HEK293T (cell line): ENCODE data around the gene PANX2.

Experiments
- CTCF ChIA-PET: fragments of 350-600 bp; formaldehyde crosslinking; extraction: SDS; loops from one replicate; lab custom pipeline; 2021; ENCODE audit warnings: antibody characterized with exemption, inconsistent platforms; lab: Yijun Ruan, JAX
- POLR2A ChIA-PET: fragments of 350-600 bp; formaldehyde crosslinking; extraction: SDS; loops from one replicate; lab custom pipeline; 2020; ENCODE audit warnings: antibody characterized with exemption, inconsistent platforms; lab: Yijun Ruan, JAX
- DNase-seq: peaks from one replicate; pipeline ENCODE4 v3.0.0; 2012; ENCODE audit warnings: mixed read lengths; ENCODE audit errors: extremely low spot score
- ARNT ChIP-seq: fragments of 450-650 bp; IDR thresholded peaks from 2 replicates; pipeline ENCODE4 v1.6.1; 2017; ENCODE audit warnings: mild to moderate bottlenecking
- BHLHE40 ChIP-seq: fragments of 450-650 bp; IDR thresholded peaks from 2 replicates; pipeline ENCODE4 v1.6.1; 2016; ENCODE audit warnings: mild to moderate bottlenecking, moderate library complexity, borderline replicate concordance
- CTBP1 ChIP-seq: fragments of 450-650 bp; IDR thresholded peaks from 2 replicates; pipeline ENCODE4 v1.6.1; 2016; ENCODE audit warnings: borderline replicate concordance
- ELF4 ChIP-seq: fragments of 450-650 bp; IDR thresholded peaks from 2 replicates; pipeline ENCODE4 v1.6.1; 2017; ENCODE audit warnings: antibody characterized with exemption
- FOXA1 ChIP-seq: fragments of 450-650 bp; IDR thresholded peaks from 2 replicates; pipeline ENCODE4 v1.6.1; 2016; ENCODE audit warnings: mild to moderate bottlenecking
- FOXK2 ChIP-seq: fragments of 450-650 bp; IDR thresholded peaks from 2 replicates; pipeline ENCODE4 v1.6.1; 2016; ENCODE audit warnings: mild to moderate bottlenecking
- FOXM1 ChIP-seq: fragments of 450-650 bp; IDR thresholded peaks from 2 replicates; pipeline ENCODE4 v1.6.1; 2017; ENCODE audit warnings: mild to moderate bottlenecking, borderline replicate concordance
- HDGF ChIP-seq: fragments of 450-650 bp; IDR thresholded peaks from 2 replicates; pipeline ENCODE4 v1.6.1; 2017; ENCODE audit warnings: antibody characterized with exemption, borderline replicate concordance
- L3MBTL2 ChIP-seq: fragments of 450-650 bp; conservative IDR thresholded peaks from 2 replicates; pipeline ENCODE4 v1.6.1; 2016; ENCODE audit warnings: mild to moderate bottlenecking
- LEF1 ChIP-seq: fragments of 450-650 bp; IDR thresholded peaks from 2 replicates; pipeline ENCODE4 v1.6.1; 2017; ENCODE audit warnings: mild to moderate bottlenecking, borderline replicate concordance
- NFRKB ChIP-seq: fragments of 450-650 bp; IDR thresholded peaks from 2 replicates; pipeline ENCODE4 v1.6.1; 2016; ENCODE audit warnings: mild to moderate bottlenecking, moderate library complexity
- SP1 ChIP-seq: fragments of 450-650 bp; IDR thresholded peaks from 2 replicates; pipeline ENCODE4 v1.6.1; 2017
- SUZ12 ChIP-seq: fragments of 450-650 bp; IDR thresholded peaks from 2 replicates; pipeline ENCODE4 v1.6.1; 2016; ENCODE audit warnings: mild to moderate bottlenecking
- TARDBP ChIP-seq: fragments of 450-650 bp; IDR thresholded peaks from 2 replicates; pipeline ENCODE4 v1.6.1; 2016
- ZNF384 ChIP-seq: fragments of 450-650 bp; IDR thresholded peaks from 2 replicates; pipeline ENCODE4 v1.6.1; 2016
- TF ChIP-seq, protein P1 (sequence below): fragments of 450-650 bp; IDR thresholded peaks from 2 replicates; pipeline ENCODE4 v1.6.1; 2016

Gene PANX2

GRCh38 chr22:50141462-50141861 lies 29.1 kb upstream of the PANX2 start:
- TF ChIP-seq FOXK2 (no peak), NFRKB (no peak), FOXA1 (no peak), HDGF (no peak), LEF1 (no peak), ELF4 (no peak), ZNF384 (no peak), TARDBP (no peak), L3MBTL2 (no peak), ARNT (no peak), SUZ12 (no peak), BHLHE40 (no peak), FOXM1 (no peak), CTBP1 (no peak), SP1 (no peak)
- TF ChIP-seq, protein P1, sequence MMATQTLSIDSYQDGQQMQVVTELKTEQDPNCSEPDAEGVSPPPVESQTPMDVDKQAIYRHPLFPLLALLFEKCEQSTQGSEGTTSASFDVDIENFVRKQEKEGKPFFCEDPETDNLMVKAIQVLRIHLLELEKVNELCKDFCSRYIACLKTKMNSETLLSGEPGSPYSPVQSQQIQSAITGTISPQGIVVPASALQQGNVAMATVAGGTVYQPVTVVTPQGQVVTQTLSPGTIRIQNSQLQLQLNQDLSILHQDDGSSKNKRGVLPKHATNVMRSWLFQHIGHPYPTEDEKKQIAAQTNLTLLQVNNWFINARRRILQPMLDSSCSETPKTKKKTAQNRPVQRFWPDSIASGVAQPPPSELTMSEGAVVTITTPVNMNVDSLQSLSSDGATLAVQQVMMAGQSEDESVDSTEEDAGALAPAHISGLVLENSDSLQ, result no peak
- POLR2A ChIA-PET, result no interaction called here
- DNase-seq, result no peak
- CTCF ChIA-PET, result interaction anchor here (0.6 to 1.5 kb wide), 3 partner anchors 11 to 13 kb away, joined by 3 to 5 read pairs (median 3); no protein-coding TSS in a partner anchor

- TF ChIP-seq FOXA1 (no peak), SP1 (no peak), NFRKB (no peak), HDGF (no peak), FOXM1 (no peak), ZNF384 (no peak), CTBP1 (no peak), TARDBP (no peak), LEF1 (no peak), FOXK2 (no peak), L3MBTL2 (no peak), ELF4 (no peak), BHLHE40 (no peak), ARNT (no peak), SUZ12 (no peak)
- TF ChIP-seq, protein P1, result no peak
- CTCF ChIA-PET, result interaction anchor here (0.6 to 1.5 kb wide), 6 partner anchors 10 to 194 kb away, joined by 3 to 5 read pairs (median 4); no protein-coding TSS in a partner anchor
- no peak for DNase-seq
- POLR2A ChIA-PET, result no interaction called here
Measured at GRCh38 chr22:50141891-50142363, 28.6 kb upstream of the PANX2 start.

- no peak for DNase-seq
- ChIA-PET POLR2A (no interaction called here), CTCF (interaction anchor here (0.7 to 1.4 kb wide), 2 partner anchors 9 to 113 kb away, joined by 4 to 5 read pairs; no protein-coding TSS in a partner anchor)
- TF ChIP-seq L3MBTL2 (no peak), SP1 (no peak), FOXK2 (no peak), FOXA1 (no peak), BHLHE40 (no peak), LEF1 (no peak), NFRKB (no peak), FOXM1 (no peak), ELF4 (no peak), ARNT (no peak), SUZ12 (no peak)
- TF ChIP-seq, protein P1, result no peak
Measured at GRCh38 chr22:50143096-50143495, 27.4 kb upstream of the PANX2 start.

DNA sequence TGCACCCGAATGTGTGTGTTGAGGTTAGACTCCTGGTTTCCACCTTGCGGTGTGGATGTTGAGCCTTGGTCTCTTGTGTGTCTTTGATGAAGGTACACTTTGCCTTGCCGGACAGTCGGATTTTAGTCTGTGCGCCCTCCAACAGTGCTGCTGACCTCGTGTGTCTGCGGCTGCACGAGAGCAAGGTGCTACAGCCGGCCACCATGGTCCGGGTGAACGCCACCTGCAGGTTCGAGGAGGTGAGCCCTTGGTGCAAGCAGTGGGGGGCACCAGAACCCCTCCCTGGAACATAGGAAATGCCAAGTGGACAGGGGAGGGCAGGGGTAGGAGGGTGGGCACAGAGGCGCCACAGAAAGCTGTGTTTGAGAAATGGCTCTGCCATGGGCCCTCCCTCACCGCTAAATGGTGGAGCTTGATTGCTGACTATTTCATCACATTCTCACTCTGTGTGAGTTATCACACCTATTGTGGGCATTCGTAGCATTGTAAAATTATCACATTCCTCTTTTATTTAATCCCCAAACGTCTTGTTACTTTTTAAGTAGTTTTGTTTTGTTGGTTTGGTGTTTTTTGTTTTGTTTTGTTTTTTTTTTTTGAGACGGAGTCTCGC lies 26.4 kb upstream of the PANX2 start:
- DNase-seq, result no peak
- no peak for TF ChIP-seq SUZ12
- no peak for TF ChIP-seq FOXM1
- no peak for TF ChIP-seq FOXK2
- TF ChIP-seq L3MBTL2, result no peak
- TF ChIP-seq ARNT, result no peak
- no peak for TF ChIP-seq ZNF384
- TF ChIP-seq HDGF, result no peak
- TF ChIP-seq CTBP1, result no peak
- TF ChIP-seq, protein P1, result no peak
- no peak for TF ChIP-seq NFRKB
- no peak for TF ChIP-seq BHLHE40
- no peak for TF ChIP-seq SP1
- TF ChIP-seq TARDBP, result no peak
- TF ChIP-seq FOXA1, result no peak
- CTCF ChIA-PET, result interaction anchor here (0.6 kb wide), 1 partner anchor 61 kb away, joined by 3 read pairs; no protein-coding TSS in a partner anchor
- POLR2A ChIA-PET, result no interaction called here

- ChIA-PET POLR2A (no interaction called here), CTCF (interaction anchor here (0.7 kb wide), 1 partner anchor 151 kb away, joined by 3 read pairs; no protein-coding TSS in a partner anchor)
- DNase-seq, result no peak
- TF ChIP-seq FOXA1, result no peak
- no peak for TF ChIP-seq BHLHE40
- no peak for TF ChIP-seq SP1
- no peak for TF ChIP-seq L3MBTL2
- no peak for TF ChIP-seq SUZ12
- no peak for TF ChIP-seq ZNF384
- TF ChIP-seq ELF4, result no peak
- no peak for TF ChIP-seq TARDBP
- no peak for TF ChIP-seq ARNT
- no peak for TF ChIP-seq HDGF
Measured at GRCh38 chr22:50145721-50146438, 24.7 kb upstream of the PANX2 start.
